ENCODE measurements around the gene CACNA2D4.

Gene CACNA2D4

DNA sequence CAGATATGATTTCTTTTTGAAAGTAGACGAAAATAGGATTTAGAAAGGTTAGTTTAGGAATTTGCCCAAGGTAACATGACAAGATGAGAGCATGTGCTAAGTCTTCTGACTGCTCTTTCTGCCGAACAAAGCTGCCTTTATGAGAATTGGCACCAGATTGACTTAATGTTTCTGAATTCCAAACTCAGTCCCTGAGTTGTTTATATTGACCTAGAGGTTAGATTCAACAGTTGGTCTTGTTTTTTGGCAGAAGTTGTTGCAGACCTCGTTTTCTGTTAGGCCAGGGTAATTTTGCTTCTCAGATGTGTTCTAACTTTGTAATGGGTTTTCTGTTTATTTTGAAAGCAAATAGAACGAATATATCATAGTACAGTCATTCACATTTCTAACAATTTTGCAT, 159.6 kb downstream of the CACNA2D4 start:
- DNase-seq (ENCODE audit: low read depth in 1 of 2, low spot score in 1 of 2), result no peak

DNA sequence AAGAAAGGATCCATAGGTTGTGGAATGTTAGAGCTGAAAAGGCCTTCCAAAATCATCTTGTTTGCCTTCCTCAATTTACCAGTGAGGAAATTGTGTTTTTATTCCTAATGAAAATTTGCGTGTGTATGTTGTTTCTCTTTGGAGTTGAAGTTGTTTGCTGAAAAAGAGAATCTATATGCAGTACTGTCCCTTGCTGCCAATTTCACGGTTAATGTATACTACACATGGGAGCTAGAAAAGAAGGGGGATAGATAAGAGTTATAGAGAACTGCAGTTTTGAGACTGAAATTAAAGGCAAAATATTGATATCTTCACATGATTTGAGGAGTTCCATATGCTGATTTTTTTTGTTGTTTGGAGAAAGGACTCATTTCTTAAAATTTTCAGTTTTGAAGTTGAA, 160.1 kb downstream of the CACNA2D4 start:
- DNase-seq (ENCODE audit: low read depth in 1 of 2, low spot score in 1 of 2), result no peak

DNA sequence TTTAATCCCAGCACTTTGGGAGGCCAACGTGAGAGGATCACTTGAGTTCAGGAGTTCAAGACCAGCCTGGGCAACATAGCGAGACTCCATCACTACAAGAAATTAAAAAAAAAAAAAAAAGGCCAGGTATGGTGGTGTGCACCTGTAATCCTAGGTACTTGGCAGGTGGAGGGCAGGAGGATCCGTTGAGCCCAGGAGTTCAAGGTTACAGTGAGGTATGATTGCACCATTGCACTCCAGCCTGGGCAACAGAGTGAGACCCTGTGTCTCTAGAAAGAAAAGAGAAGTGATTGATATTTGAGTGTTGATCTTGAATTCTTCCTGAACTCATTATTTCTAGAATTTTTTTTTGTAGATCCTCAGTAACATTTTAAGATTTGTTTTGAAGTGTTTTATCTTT, 168.2 kb downstream of the CACNA2D4 start:
- DNase-seq (ENCODE audit: low read depth in 1 of 2, low spot score in 1 of 2), result no peak

DNA sequence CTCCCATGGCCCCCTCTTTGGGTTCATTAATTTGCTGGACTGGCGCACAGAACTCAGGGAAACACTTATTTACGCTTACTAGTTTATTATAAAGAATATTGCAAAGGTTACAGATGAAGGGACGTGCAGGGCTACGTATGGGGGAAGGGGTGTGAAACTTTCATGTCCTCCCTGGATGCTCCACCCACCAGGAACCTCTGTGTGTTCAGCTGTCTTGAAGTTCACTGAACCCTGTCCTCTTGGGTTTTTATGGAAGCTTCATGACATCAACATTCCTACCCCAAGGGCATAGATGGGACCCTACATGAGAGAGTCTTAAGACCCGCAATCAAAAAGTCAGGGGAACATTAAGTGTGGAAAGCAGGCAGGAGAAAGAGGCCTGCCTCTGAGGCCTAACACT, 169.4 kb downstream of the CACNA2D4 start:
- DNase-seq (ENCODE audit: low read depth in 1 of 2, low spot score in 1 of 2), result no peak

DNA sequence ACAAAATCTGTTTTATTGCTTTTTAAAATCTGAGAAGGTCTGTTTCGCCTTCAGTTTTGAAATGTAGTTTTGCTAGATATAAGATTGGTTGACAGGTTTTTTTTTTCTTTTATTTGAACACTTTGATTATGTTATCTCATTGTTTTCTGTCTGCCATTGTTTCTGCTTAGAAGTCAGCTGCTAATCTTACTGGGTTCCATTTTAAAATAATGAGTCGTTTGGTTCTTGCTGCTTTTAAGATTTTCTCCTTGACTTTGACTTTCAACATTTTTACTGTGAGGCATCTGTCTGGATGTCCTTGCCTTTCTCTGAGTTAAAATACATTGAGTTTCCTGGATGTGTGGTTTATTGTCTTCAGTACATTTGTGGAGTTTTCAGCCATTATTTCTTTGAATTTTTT, 170.8 kb downstream of the CACNA2D4 start:
- DNase-seq (ENCODE audit: low read depth in 1 of 2, low spot score in 1 of 2), result no peak

DNA sequence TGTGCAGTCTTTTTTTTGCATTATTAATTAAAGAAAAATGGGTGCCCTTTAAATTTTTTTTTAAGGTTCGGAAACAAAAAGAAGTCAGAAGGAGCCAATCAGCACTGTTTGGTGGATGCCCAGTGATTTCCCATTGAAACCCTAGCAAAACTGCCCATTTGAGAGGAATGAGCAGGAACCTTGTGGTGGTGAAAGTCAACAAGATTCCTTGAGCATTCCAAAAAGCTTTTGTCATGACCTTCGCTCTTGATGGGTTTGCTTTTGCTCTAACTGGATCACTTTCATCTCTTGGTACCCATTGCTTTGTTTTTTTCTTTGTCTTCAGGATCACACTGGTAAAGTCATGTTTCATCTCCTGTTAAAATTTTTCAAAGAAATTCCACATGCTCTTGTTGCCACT, 173.5 kb downstream of the CACNA2D4 start:
- DNase-seq (ENCODE audit: low read depth in 1 of 2, low spot score in 1 of 2), result no peak
